NCI-H2196 (cell line): ENCODE data around the gene C9orf152.

ENCODE experiments used
- DNase-seq: peaks from one replicate; lab custom pipeline; 2025; ENCODE audit not compliant: unreplicated experiment; lab: John Stamatoyannopoulos, UW

C9orf152 gene

GRCh38 chr9:110183208-110184145 lies 24.5 kb downstream of the C9orf152 start:
- peak; percentile 82 for DNase-seq

- peak; percentile 21 for DNase-seq
Observed at GRCh38 chr9:110180511-110181434, 27.2 kb downstream of the C9orf152 start.

GRCh38 chr9:110179734-110180133 lies 28.2 kb downstream of the C9orf152 start:
- DNase-seq = no peak

DNA sequence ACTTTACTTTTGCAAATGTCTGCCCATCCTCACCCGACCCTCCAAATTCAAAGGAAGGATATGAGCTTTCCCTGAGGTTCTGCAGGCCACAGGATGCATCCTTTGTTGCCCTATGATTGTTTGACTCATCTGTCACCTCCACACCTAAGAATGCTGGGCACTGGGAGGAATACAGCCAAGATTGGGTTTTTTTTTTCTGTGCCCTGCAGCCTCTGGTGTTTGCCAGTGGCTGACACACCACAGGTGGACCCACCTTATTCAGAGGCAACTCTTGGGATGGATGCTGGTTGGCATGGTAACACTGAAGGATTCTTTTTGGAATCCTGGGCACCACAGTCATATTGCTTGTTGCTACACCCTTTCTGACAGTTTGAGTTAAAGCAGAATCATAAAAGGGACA lies 29.7 kb downstream of the C9orf152 start:
- no peak for DNase-seq

DNA sequence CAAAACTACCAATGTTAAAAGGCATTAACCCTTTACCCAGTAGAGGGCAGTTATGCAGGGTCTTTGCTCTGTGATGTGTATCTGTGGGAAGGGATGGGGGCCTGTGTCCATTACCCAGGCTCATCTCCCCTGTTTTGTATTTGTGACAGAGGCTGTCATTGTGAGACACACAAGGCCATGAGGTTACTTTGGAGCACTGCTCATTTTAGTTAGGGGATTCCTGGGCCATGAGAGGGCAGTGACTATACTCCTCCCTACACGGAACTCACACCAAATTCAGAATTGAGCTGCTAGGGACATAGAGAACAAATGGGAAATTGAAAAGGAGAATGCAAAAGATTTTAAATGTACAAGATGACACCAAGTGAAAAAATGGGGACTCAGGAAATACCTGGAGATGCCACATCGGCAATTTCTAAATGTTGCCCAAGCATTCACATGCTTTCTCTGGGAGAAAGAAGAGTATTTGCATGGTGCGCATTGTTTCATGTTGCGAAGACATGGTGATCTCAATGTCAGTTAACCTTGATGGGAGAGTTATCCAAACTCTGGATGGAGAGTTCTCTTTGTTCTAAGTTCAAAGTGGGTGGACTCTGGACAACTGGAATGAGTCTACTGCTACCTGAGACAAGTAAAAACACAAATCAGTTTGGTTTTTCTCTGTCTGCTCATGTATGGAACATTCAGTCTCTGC lies 32.5 kb downstream of the C9orf152 start:
- no peak for DNase-seq

DNA sequence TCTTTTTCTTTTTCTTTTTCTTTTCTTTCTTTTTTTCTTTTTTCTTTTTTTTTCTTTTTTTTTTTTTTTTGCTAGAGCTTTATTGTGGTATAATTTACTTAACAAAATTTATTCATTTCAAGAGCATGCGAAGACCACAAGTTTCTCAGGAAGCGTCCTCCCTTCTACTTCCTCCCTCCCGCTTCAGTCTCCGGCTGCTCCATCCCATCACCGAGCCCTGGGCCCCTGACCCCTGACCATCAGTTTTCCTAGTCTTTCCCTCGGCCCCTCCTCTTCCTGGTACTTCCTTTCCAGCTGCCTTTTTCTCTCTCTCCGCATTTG lies 34.7 kb downstream of the C9orf152 start:
- DNase-seq = no peak

GRCh38 chr9:110170357-110171257 lies 37.4 kb downstream of the C9orf152 start:
- DNase-seq = no peak

GRCh38 chr9:110168486-110168885 lies 39.5 kb downstream of the C9orf152 start:
- DNase-seq = no peak

DNA sequence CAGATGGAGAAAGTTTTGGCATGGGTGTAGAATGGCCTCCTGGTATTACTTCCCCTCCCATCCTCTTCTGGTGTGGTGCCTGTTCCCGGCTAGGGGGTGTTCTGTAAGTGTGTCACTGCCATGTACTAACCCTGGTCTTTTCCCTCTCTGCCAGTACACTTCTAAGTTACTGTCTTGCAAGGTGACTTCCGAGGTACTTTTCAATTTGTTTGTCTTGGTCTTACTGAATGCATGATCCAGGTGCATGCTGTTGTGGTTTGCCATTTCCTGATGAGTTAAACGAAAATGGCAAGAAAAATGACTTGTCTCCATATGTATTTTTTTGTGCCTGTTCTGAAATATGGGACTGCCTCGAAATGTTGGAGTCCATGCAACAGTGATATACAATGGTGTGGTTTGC lies 46.0 kb downstream of the C9orf152 start:
- no peak for DNase-seq

DNA sequence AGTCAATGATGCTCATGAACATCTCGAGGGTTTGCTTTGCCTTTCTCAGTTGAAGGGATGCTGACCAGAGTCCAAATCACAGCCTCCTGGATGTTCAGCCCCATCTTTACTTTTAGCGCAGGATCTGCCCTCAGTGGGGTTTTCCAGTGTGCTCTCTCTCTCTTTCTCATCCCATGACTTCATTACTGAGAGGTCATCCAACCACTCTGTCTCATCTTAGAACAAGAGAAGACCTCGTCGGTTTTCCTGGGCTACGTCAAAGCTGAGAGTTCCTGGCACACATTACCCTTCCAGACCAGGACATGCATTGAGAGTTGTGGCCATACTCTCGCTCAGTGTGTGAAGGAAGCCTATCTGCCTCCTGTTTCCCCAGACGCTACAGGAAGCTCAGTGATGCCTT lies 47.3 kb downstream of the C9orf152 start:
- no peak for DNase-seq

GRCh38 chr9:110160123-110160522 lies 47.8 kb downstream of the C9orf152 start:
- no peak for DNase-seq

DNA sequence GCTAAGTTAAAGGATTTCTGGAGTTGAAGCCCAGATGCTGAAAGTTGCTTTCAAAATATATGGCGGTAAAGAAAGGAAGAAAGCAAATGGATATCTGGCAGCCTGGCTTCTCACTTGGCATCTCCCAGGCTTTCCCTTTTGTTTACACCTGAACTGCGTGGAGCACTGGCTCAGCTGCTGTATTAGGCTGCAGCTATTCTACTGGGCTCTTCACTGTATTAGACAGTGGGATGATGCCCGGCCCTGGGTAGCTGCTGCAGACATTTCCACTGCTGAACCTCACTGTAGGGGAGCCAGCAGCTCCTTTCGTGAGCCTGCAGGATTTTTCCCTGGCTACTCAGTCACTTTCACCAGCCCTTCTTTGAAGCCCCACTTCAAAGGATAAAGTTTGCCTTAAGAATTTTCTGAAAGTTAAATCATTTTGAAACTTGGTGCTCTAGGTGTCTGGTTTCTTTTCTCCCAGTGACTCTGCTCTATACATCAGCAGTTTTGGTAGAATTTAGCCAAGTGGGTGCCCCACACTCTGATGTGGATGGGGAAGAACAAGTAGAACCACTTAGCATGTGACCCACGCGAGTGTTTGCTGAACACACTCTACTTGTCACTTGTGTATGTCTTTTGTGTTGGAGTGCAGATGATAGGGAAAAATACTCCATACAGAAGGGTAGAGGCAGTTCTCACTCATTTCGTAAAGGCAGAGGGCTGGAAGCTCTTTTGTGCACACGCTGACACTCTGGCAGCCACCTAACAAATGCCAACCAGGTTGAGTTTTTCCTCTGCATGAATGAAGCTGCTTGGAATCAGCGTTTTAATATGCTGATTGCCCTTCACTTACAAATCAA lies 49.9 kb downstream of the C9orf152 start:
- DNase-seq = peak; percentile 6

DNA sequence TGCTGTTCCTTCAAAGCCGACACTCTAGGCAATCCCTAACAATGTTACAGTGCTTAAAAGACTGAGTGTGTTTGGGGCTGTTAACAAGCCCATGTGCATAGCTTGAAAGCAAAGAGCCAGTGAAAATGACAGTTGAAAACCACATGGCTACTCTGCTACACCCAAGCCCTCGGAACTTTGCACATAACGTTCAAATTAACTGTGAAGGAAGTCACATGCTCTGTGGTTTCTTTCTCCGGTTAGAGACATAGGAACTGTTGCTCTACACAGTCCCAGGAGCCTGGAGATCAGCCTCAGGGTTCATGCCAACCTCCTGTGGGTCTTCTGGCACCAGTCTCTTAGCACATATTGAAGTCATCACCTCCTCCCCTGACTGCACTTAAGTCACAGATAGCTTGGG lies 51.1 kb downstream of the C9orf152 start:
- DNase-seq = no peak

- no peak for DNase-seq
Observed at GRCh38 chr9:110156416-110156815, 51.5 kb downstream of the C9orf152 start.

DNA sequence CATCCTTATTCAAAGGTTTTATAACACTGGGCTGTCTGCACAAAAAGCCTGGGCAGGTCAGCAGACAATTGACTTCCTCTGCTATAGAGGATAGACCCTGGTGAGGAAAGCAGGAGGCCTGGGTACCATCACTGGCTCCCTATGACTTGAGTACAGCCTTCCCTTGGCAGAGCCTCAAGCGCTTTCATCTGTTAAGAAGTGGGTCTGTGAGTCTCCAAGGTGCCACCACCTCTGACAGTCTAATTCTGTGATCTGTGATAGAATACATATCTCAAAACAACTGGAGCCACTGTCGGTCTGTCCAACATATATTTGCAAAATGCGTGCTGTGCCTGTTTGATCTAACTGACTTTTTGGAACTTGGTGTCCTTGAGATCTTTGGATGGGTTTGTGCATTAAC lies 52.2 kb downstream of the C9orf152 start:
- no peak for DNase-seq

DNA sequence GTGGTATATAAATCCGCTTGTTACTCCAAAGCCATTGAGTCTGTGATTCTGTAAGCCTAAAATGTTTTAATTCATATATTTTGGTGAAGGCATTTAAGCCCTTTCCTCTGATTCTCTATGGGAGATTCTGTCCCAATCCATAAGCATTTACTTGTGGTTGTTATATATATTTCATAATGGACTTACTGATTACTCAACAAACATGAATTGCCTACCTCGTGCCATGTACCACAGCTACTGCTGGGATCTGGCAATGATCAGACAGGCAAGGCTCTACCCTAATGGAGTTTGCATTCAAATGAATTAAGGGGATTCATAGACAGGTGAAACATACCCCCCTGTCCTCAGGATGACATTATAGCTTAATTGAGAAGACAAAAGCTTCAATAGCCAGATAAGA lies 54.5 kb downstream of the C9orf152 start:
- DNase-seq = no peak

- DNase-seq = peak; percentile 71
Observed at GRCh38 chr9:110152704-110153374, 55.1 kb downstream of the C9orf152 start.
